ENCODE data around the gene DCLK1.

DNA sequence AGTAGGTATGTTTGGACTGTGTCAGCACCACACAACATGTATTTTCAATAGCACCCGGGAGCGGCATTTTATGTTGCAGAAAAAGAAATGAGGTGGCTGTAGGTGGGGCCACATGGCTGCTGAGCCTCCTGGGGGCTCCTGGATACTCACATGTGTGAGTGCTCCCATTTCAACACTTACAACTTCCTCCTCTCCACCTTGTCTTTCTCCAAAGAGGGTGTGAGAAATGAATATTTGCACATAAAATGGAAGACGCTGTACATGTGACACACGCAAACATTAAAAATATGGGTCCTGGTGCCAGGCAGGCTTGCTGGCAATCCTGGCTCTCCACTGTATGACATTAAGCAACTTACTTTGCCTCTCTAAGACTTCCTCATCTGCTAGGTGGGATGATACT, 222.1 kb downstream of the DCLK1 start:
- TF ChIP-seq CTCF (IDR thresholded peaks at IDR 0.05) (no peak), POLR2A (IDR thresholded peaks at IDR 0.05) (no peak)
